CD1c-positive myeloid dendritic cell (primary cell): ENCODE data around the gene SLC7A1.

ENCODE experiments used
- DNase-seq: peaks from one replicate; pipeline ENCODE4 v3.0.0-alpha.2; 2016; ENCODE audit errors: extremely low spot score

Gene SLC7A1

DNA sequence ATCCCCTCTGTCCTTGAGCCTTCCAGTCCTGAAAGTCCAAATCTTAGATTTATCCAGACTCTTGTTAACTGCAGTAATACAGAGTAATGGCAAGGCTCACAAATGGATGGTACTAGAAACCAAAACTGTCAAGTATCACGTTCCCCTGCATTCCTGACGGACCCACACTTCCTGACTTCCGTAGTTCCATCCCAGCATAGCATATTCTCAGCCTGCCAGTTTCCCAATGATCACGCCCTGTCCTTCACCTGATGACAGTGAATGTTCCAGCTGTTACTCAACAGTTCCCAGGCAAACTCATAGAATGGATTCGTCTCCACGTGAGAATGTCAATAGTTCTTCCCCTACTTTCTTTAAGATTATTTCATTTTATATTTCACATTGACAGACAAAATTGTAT lies 33.6 kb downstream of the SLC7A1 start:
- DNase-seq: no peak

DNA sequence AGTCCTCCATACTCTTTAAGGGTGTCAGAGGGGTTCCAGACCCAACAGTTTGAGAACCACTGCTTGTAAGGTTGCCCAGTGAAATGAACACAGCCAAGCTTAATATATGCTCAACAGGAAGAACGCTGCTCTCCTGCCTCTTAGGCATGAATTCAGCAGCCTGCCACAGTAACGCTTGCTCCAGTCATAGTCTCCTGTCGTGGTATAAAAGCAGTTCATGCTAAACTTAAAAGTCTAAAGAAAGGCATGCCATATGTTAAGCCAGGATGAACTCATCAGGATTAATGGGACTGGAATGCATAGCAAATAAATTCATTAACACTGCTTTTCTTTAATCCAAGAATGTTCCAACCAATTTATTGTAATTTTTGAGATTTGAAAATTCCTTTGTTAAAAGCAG lies 38.7 kb downstream of the SLC7A1 start:
- DNase-seq: no peak

DNA sequence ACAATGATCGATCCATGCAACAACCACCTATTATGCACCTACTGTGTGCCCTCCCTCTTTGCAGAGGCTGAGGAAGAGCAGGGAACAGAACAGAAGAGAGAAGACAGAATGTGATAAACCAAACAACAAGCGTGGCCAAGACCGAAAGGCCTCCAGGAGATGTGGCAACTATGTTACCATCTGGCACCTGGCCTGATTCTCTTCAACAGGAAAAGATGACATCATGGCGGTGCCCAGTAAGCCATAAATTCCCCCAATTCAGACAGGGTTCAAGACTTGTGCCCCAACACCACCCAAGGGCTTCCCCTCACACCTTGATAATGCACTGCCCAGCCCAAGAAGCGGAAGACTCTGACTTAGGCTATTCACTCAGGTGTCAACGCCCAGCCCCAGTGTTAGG lies 44.3 kb downstream of the SLC7A1 start:
- DNase-seq: no peak

DNA sequence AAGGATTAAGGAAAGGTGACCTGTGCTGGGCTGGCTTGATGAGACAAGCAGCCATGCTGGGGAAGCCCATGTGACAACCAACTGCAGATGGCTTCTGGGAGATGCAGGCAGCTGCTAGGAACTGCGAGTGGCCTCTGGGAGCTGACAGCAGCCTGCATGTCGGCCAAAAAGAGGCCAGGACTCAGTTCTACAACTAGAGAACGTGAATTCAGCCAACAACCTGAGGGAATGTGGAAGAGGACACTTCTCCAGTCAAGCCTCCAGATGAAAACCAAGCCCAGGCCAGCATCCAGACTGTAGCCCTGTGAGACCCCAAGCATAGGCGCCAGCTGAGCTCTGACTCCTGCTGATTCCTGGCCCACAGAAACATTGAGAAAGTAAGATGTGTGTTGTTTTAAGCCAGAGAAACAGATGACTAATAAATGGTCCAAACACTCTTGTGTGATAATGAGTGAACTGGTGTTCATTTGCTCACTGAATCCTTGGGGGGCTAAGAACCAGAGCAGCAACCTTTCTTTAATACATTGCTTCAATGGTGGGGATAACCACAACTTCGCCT lies 45.0 kb downstream of the SLC7A1 start:
- DNase-seq: no peak

GRCh38 chr13:29548722-29549121 lies 46.8 kb downstream of the SLC7A1 start:
- DNase-seq: no peak

- no peak for DNase-seq
These were observed 48.3 kb downstream of the SLC7A1 start for GRCh38 chr13:29547153-29547552.

- DNase-seq: no peak
These were observed 48.8 kb downstream of the SLC7A1 start for GRCh38 chr13:29546662-29547061.

- no peak for DNase-seq
These were observed 49.5 kb downstream of the SLC7A1 start for GRCh38 chr13:29545988-29546387.

GRCh38 chr13:29543230-29544215 lies 52.0 kb downstream of the SLC7A1 start:
- DNase-seq: no peak

DNA sequence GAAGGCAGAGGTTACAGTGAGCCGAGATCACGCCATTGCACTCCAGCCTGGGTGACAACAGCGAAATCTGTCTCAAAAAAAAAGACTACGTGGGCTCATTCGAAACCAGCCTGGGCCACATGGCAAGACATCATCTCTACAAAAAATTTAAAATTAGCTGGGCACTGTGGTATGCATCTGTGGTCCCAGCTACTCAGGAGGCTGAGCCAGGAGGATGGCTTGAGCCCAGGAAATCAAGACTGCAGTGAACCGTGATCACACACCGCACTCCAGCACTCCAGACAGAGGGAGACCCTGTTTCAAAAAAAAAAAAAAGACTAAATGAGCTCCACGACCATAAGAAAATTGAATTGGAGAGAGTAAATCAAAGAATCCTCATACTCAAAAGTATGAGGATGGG lies 53.1 kb downstream of the SLC7A1 start:
- DNase-seq: no peak

- no peak for DNase-seq
These were observed 54.1 kb downstream of the SLC7A1 start for GRCh38 chr13:29541400-29541799.

GRCh38 chr13:29540799-29541198 lies 54.7 kb downstream of the SLC7A1 start:
- DNase-seq: no peak

DNA sequence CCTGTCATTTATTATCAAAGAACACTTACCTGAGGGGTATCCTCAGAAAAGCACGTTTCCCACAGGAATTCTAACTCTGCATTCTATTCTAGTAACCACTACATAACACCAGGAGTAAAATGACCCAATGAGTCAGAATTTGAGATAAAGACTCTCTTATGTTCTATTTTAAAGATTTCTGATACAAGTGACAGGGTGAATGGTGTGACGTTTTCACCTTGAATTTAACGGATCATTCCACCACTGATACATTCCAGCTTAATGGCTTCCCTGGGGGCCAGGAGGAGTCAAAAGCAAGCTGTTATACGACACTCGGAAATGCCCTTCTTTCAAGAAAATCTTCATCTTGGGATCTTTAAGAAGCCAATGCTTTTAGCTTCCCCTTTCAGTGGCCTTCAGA lies 55.2 kb downstream of the SLC7A1 start:
- DNase-seq: no peak

- DNase-seq: no peak
These were observed 55.6 kb downstream of the SLC7A1 start for GRCh38 chr13:29539856-29540255.

GRCh38 chr13:29538652-29539040 lies 56.8 kb downstream of the SLC7A1 start:
- no peak for DNase-seq

DNA sequence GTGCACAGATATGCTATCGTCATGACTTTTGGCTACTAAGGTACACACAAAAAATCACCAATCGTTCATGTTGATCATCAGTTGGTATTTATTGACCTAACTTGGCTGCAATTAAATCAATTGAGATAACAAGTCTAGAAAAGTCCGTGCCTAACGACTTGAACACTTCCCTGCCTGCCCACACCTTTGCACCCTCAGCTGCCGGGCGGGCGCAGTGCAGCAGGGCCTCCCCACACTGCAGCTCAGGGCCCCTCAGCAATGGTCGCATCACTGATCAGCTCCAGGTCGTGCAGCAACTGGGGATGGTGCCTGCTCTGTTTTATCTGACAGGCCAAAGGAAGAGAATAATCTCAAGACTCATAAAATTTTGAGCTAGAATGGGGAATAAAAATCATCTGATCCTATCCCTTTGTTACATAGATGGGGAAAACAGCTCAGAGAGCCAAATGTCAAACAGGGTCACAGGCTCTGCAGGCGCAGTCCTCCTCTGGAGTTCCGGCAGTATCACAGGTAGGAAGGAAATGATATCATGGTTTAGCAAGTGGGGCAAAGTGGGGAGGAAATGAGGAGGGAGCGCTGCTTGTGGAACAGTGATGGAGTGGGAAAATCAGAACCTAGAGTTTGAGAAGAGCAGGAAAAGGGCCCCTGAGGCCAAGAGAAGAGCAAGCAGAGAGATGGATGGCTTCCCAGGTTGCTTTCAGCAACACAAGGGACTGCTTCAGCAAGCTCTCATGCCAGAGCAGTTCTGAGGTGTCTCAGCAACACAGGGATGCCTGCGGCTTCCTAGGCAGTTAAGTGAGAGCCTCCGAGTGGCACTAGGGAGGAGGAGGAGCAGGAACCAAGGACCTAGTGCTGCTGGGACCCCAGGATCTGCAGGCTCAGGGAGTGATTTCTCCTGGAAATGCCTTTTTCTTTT lies 57.5 kb downstream of the SLC7A1 start:
- no peak for DNase-seq

DNA sequence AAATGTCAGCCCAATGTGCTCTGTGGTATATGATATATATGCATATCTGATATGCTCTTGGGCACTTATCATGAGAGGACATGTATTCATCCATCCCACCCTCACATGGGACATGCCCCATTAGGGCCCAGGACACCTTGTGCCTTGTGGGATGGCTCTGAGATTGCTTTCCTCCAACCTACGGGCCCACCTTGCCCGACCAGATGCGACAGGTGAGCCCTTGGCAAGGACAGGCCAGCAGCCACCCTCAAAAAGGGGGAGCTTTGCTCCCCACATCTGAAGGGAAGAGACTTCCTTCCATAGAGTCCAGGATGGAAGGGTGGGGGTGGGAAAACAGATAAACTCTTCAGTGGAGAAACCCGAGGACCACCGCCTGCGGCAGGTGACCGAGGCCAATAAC lies 58.6 kb downstream of the SLC7A1 start:
- DNase-seq: no peak

DNA sequence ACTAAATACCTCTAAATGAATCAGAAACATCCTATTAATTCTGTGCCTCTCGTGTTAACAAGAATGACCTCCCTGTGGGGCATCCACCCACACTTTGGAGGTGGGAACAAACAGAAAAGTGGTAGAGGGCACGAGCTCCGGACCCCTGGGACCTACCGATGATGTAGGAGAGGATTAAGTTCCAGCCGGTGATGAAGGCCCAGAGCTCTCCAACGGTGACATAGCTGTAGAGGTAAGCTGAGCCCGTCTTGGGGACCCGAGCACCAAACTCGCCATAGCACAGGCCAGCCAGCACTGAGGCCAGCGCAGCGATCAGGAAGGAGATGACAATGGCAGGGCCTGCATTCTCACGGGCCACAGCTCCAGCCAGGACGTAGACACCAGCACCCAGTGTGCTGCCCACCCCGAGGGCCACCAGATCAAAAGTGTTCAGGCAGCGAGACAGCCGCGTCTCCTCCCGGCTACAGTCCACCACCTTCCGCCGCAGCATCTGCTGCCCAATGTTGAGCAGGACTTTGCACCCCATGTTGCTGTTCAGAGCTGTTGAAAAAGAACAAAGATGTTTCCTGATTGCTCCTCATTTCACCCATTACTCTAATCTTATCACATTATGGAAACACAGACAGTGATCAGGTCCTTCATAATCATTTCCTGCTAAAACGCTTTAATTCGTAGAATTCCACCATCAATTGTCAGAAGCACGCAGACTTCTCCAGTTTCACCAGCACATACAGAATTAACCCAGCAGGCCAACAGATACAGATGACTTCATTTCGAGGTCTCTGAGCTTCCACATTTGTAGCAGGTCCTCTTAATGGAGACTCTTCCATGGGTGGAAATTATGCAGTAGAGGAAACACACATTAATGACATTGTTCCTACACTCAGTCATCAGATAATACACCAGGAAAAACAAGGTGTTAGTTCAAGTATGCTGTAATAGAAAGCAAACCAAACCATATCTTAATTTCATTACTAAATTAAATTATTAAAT lies 59.5 kb downstream of the SLC7A1 start:
- no peak for DNase-seq

GRCh38 chr13:29534083-29534482 lies 61.4 kb downstream of the SLC7A1 start:
- no peak for DNase-seq

- DNase-seq: no peak
These were observed 62.7 kb downstream of the SLC7A1 start for GRCh38 chr13:29532821-29533220.

DNA sequence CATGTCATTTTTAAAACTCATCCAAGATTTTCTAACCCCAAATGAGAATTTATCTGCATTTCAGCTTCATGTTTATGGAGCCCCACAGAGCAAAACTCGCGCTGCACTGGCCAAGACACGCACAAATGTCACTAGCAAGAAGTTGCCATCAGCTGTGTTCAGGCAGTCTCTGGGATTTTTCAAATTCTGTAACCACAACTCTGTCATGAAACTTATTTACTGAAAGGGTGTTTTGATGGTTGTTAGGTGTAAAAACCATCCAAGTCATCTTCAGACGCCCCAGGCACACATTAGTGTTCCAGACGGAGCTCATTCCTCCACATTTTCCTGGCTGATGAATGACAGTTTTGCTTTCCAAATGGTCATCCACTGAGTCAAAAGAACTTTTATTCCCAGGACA lies 63.4 kb downstream of the SLC7A1 start:
- DNase-seq: no peak
